GM12891 (cell line): Measurements from ENCODE around the gene CEBPE.

ENCODE experiments used
- POLR2A ChIP-seq: IDR thresholded peaks from 2 replicates; pipeline ENCODE4 v1.6.1; 2011; ENCODE audit warnings: low read depth, low read length, control low read depth
- POU2F2 ChIP-seq: IDR thresholded peaks from 2 replicates; pipeline ENCODE4 v1.6.1; 2011; ENCODE audit warnings: low read depth, mild to moderate bottlenecking, control low read depth, low read length, moderate library complexity

DNA sequence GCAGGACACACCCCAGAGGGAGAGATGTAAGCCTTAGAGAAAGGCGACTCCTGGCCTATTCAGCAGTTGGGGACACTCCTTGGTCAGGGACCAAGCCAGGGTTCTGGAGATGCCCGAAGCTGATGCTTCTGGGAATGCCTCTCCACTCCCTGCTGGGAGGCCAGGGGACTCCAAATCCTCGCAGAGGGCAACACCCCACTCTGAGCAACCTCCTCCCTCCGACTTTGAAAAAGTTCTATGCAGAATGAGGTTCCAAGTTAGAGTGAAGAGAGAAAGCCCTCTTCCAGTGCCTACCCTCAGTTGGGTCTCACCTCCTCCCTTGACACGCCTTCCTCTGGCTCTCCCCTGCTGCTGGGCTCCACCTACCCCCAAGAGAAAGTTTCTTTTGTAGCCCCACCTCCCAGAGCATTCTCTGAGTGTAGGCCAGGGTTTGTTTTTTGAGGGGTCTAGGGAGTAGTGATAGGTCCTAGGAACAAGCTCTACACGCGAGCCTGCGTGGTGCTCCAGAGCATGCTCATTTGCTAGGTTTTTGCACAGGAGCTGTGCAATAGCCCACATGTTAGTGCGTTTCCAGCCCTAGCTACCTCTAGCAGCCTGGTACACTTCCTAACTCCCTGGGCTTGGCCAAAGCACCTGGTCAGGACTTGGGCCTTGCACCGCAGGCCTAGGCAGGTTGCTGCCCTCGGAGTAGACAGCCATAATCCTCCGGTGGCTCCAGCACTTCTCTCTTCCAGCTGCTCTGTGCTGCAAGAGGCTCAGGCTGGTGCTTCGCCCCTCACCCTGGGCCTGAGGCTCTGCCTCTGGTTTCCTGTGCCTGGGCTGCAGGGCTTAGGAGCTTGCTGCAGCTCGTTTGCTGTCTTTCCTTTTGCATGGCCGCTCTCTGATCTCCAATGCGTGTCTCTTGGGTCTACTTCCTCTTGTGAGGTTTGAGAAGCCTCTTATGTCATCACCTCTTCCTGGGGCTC, 590 bp upstream of the CEBPE start:
- TF ChIP-seq POLR2A (no peak), POU2F2 (no peak)
